ENCODE results near the gene EXD2.

DNA sequence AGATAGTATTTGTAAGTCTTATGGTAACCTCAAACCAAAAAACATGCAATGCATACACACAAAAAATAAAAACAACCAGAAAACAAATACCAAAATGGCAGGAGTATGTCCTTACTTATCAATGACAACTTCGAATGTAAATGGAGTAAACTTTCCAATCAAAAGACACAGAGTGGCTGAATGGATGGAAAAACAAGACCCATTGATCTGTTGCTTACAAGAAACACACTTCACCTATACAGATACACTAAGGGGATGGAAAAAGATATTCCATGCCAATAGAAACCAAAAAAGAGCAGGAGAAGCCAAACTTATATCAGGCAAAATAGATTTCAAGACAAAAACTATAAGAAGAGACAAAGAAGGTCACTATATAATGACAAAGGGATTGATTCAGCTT, 29.7 kb upstream of the EXD2 start:
- TF ChIP-seq, protein P1, sequence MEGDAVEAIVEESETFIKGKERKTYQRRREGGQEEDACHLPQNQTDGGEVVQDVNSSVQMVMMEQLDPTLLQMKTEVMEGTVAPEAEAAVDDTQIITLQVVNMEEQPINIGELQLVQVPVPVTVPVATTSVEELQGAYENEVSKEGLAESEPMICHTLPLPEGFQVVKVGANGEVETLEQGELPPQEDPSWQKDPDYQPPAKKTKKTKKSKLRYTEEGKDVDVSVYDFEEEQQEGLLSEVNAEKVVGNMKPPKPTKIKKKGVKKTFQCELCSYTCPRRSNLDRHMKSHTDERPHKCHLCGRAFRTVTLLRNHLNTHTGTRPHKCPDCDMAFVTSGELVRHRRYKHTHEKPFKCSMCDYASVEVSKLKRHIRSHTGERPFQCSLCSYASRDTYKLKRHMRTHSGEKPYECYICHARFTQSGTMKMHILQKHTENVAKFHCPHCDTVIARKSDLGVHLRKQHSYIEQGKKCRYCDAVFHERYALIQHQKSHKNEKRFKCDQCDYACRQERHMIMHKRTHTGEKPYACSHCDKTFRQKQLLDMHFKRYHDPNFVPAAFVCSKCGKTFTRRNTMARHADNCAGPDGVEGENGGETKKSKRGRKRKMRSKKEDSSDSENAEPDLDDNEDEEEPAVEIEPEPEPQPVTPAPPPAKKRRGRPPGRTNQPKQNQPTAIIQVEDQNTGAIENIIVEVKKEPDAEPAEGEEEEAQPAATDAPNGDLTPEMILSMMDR (IDR thresholded peaks at IDR 0.05): no peak
- TF ChIP-seq, protein P2, sequence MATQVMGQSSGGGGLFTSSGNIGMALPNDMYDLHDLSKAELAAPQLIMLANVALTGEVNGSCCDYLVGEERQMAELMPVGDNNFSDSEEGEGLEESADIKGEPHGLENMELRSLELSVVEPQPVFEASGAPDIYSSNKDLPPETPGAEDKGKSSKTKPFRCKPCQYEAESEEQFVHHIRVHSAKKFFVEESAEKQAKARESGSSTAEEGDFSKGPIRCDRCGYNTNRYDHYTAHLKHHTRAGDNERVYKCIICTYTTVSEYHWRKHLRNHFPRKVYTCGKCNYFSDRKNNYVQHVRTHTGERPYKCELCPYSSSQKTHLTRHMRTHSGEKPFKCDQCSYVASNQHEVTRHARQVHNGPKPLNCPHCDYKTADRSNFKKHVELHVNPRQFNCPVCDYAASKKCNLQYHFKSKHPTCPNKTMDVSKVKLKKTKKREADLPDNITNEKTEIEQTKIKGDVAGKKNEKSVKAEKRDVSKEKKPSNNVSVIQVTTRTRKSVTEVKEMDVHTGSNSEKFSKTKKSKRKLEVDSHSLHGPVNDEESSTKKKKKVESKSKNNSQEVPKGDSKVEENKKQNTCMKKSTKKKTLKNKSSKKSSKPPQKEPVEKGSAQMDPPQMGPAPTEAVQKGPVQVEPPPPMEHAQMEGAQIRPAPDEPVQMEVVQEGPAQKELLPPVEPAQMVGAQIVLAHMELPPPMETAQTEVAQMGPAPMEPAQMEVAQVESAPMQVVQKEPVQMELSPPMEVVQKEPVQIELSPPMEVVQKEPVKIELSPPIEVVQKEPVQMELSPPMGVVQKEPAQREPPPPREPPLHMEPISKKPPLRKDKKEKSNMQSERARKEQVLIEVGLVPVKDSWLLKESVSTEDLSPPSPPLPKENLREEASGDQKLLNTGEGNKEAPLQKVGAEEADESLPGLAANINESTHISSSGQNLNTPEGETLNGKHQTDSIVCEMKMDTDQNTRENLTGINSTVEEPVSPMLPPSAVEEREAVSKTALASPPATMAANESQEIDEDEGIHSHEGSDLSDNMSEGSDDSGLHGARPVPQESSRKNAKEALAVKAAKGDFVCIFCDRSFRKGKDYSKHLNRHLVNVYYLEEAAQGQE (IDR thresholded peaks at IDR 0.05; ENCODE audit: insufficient read depth in 1 of 2, low read depth in 2 of 2, low read length in 1 of 2): no peak
- TF ChIP-seq POLR2AphosphoS5 (IDR thresholded peaks at IDR 0.05; ENCODE audit: low read depth, low read length) (no peak), SIN3A (IDR thresholded peaks at IDR 0.05; ENCODE audit: borderline replicate concordance, insufficient read depth, low read depth, low read length) (no peak), TCF7L2 (IDR thresholded peaks at IDR 0.05; ENCODE audit: low read depth, low read length) (no peak)

Measured in Panc1 (cell line).